HG03039 (cell line): Measurements from ENCODE around the gene PEAK1.
"Not testable (repeated sequence)": the region's sequence is repeated elsewhere in the genome, so short reads cannot be mapped to it uniquely, and the experiment has no call there.

Source experiments
- ATAC-seq: cut with Tn5 transposase; IDR thresholded peaks from one replicate; pipeline ENCODE4 v1.9.1; 2021; ENCODE audit warnings: mild to moderate bottlenecking, moderate library complexity; ENCODE audit not compliant: unreplicated experiment

The PEAK1 gene

GRCh38 chr15:77183066-77183465 lies 236.8 kb downstream of the PEAK1 start:
- ATAC-seq = no peak

- ATAC-seq = peak; percentile 57
Observed at GRCh38 chr15:77181305-77182074, 238.4 kb downstream of the PEAK1 start.

GRCh38 chr15:77180757-77181156 lies 239.1 kb downstream of the PEAK1 start:
- no peak for ATAC-seq

- ATAC-seq = no peak
Observed at GRCh38 chr15:77180270-77180669, 239.6 kb downstream of the PEAK1 start.

- ATAC-seq = no peak
Observed at GRCh38 chr15:77179541-77179998, 240.3 kb downstream of the PEAK1 start.

- ATAC-seq = no peak
Observed at GRCh38 chr15:77178411-77178810, 241.5 kb downstream of the PEAK1 start.

- not testable (repeated sequence) for ATAC-seq
Observed at GRCh38 chr15:77176148-77176547, 243.8 kb downstream of the PEAK1 start.

- ATAC-seq = no peak
Observed at GRCh38 chr15:77173487-77173886, 246.4 kb downstream of the PEAK1 start.

- ATAC-seq = no peak
Observed at GRCh38 chr15:77171221-77171967, 248.5 kb downstream of the PEAK1 start.

- no peak for ATAC-seq
Observed at GRCh38 chr15:77168616-77169015, 251.3 kb downstream of the PEAK1 start.

- no peak for ATAC-seq
Observed at GRCh38 chr15:77168141-77168540, 251.8 kb downstream of the PEAK1 start.

- ATAC-seq = no peak
Observed at GRCh38 chr15:77167406-77167805, 252.5 kb downstream of the PEAK1 start.

GRCh38 chr15:77163781-77164384 lies 256.0 kb downstream of the PEAK1 start:
- ATAC-seq = no peak

GRCh38 chr15:77162872-77163633 lies 256.9 kb downstream of the PEAK1 start:
- ATAC-seq = no peak

GRCh38 chr15:77160562-77161478 lies 259.1 kb downstream of the PEAK1 start:
- no peak for ATAC-seq

GRCh38 chr15:77156000-77156399 lies 263.9 kb downstream of the PEAK1 start:
- not testable (repeated sequence) for ATAC-seq

GRCh38 chr15:77148191-77148590 lies 271.7 kb downstream of the PEAK1 start:
- no peak for ATAC-seq

- ATAC-seq = no peak
Observed at GRCh38 chr15:77145370-77145769, 274.5 kb downstream of the PEAK1 start.

GRCh38 chr15:77144492-77145070 lies 275.3 kb downstream of the PEAK1 start:
- no peak for ATAC-seq

- ATAC-seq = no peak
Observed at GRCh38 chr15:77144026-77144425, 275.9 kb downstream of the PEAK1 start.
